GM12865 (cell line): ENCODE results near the gene CTCF.
"Not testable (repeated sequence)": the region's sequence is repeated elsewhere in the genome, so short reads cannot be mapped to it uniquely, and the experiment has no call there.

Experiments used
- DNase-seq: peaks from one replicate; pipeline ENCODE4 v3.0.0; 2010; ENCODE audit warnings: low read depth
- H3K4me3 ChIP-seq: 2 replicates; pipeline ENCODE4 v1.5.1; 2011; ENCODE audit warnings: mild to moderate bottlenecking, low read depth, low read length, control low read depth
- CTCF ChIP-seq: IDR thresholded peaks from 2 replicates; pipeline ENCODE4 v1.5.1; 2011; ENCODE audit warnings: low read length, control low read depth, low read depth, inconsistent platforms; ENCODE audit not compliant: insufficient read depth; ENCODE audit errors: missing control alignments

CTCF gene, protein sequence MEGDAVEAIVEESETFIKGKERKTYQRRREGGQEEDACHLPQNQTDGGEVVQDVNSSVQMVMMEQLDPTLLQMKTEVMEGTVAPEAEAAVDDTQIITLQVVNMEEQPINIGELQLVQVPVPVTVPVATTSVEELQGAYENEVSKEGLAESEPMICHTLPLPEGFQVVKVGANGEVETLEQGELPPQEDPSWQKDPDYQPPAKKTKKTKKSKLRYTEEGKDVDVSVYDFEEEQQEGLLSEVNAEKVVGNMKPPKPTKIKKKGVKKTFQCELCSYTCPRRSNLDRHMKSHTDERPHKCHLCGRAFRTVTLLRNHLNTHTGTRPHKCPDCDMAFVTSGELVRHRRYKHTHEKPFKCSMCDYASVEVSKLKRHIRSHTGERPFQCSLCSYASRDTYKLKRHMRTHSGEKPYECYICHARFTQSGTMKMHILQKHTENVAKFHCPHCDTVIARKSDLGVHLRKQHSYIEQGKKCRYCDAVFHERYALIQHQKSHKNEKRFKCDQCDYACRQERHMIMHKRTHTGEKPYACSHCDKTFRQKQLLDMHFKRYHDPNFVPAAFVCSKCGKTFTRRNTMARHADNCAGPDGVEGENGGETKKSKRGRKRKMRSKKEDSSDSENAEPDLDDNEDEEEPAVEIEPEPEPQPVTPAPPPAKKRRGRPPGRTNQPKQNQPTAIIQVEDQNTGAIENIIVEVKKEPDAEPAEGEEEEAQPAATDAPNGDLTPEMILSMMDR

DNA sequence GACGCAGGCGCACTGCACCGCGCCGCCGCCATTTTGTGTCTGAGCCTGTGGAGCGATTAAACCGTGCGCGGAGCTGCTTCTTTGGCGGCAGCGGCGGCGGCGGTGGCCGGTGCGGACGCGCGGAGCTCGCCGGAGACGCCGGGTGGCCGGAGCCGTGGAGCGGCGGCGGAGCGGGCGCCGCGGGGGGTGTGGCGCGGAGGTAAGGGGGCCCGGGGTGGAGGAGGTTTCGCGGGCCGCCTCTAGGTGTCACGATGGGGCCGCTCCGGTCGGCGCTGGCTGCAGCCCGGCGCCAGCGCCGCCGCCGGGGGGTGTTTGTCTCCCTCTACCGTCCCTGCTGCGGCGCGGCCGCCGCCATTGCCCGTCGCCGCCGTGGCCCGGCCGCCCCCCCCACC is at the start of gene CTCF:
Gene CTCF (plus strand): TSS at position 1 of the 392 bp plus-strand sequence. CDS start 48,307 bp downstream, outside the sequence.
- peak within 1 kb of the TSS; percentile 96 for H3K4me3 ChIP-seq
- peak; percentile 92 for DNase-seq
- peak; percentile 59 for TF ChIP-seq CTCF

DNA sequence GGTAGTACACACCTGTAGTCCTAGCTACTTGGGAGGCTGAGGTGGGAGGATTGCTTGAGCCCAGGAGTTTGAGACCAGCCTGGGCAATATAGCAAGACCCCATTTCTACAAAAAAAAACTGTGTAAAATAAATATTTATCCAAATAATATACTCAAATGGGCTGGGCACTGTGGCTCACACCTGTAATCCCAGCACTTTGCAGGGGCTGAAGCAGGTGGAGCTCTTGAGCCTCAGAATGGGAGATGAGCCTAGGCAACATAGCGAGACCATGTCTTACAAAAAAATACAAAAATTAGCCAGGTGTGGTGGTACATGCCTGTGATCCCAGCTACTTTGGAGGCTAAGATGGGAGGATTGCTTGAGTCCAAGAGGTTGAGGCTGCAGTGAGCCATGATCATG is 48.4 kb upstream of the CTCF start:
- not testable (repeated sequence) for H3K4me3 ChIP-seq, DNase-seq

DNA sequence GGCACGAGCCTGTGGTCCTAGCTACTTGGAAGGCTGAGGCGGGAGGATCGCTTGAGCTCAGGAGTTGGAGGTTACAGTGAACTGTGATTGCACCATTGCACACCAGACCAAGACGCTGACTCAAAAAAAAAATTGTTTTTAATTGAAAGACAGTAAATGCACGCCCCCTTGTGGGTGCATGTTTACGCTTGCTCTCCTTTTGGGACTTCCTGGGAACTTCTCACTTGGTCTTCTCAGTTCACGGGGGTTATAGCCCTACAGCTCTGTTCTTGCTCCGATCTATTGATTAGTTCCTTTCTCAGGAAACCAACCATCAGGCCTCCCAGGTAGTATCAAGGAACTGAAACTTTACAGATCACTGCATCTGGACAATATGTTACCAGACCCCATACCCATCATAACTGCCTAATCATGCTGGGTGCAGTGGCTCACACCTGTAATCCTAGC is 47.9 kb upstream of the CTCF start:
- peak; percentile 62 for TF ChIP-seq CTCF
- no peak overlapping the region for H3K4me3 ChIP-seq
- DNase-seq: peak; percentile 94

DNA sequence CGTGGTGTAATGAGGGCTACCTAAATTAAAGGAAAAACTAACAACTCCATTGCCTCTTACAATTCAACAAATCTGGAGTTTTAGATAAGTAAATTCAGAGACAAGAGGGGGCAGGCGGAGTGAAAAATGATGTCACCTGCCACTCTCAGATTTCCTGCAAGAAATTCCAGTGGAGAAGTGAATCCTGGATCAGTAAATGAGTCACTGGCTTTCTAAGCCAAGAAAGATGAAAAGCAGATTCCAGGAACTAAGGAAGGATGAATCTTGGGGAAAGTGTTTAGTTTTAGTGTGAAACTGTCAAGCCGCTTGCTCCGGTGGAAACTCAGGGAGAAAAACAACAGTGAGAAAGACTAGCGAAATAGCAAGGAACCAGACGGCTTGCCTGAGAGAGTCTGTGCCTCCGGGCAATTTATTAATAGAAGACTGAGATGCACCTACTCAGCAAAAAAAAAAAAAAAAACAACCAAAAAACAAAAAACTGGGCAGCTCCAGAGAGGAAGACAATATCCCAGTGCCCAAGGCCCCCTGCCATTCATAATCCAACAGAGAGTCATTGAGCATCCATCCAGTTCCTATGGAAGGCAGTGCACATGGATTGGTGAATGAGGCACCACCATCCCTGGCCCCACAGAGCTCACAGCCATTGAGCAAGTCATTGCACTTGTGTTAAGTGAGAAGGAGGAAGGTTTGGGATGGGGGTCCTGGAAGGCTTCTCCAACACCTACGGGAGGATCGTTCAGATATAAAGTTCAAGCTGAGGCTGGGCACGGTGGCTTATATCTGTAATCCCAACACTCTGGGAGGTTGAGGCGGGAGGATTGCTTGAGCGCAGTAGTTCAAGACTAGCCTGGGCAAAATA is 45.8 kb upstream of the CTCF start:
- no peak for DNase-seq
- no peak for TF ChIP-seq CTCF
- H3K4me3 ChIP-seq: no peak overlapping the region

DNA sequence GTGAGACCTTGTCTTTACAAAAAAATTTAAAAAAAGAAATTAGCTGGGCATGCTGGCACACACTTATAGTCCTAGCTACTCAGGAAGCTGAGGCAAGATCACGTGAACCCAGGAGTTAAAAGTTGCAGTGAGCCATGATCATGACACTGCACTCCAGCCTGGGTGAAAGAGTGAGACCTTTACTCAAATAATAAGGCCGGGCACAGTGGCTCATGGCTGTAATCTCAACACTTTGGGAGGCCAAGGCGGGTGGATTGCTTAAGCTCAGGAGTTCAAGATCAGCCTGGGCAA is 45.2 kb upstream of the CTCF start:
- DNase-seq: no peak
- H3K4me3 ChIP-seq: no peak overlapping the region
- TF ChIP-seq CTCF: no peak

DNA sequence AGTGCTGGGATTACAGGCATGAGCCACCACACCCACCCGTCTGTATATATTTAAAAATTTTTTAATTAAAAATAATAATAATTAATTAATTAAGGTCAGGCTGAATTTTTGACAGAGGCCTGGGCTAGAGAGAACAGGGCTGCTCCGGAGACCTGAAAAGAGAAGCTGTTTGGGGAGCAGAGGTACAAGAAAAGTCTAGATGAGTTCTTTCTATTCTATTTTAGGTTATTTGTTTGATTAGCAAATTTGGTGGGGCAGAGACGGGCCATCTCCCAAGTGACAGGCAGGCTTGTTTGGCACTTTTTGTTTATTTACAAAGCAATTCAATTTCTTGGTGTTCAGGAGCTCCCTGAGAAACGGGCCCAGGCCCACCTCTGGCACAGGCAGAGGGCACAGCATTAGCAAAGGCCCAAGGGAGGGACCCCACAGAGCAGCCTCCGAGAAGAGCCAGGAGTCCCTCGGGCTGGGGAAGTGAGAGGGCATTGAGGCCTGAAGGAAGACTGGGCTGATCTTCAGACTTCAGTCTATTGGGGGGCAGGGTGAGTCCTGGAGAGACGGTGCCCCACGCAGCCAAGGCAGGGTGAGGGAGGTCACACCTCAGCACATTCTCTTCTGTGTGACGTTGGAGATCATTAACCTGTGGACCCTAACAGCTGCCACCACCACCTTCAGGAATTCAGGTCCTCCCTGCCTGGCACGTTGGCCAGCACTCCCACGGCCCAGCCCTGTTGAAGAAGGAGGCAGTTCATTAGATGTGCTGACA is 44.5 kb upstream of the CTCF start:
- peak overlapping the region; percentile 47 for H3K4me3 ChIP-seq
- DNase-seq: peak; percentile 79
- TF ChIP-seq CTCF: no peak
